Activated CD8-positive, alpha-beta memory T cell treated with anti-CD3 and anti-CD28 coated beads, Interleukin-2, amount 50 U/mL, for 48 hours (primary cell): ENCODE measurements around the gene PLCD3.
A peak's percentile ranks its signal among the peaks of the same experiment; 100 is the strongest.

Source experiments
- DNase-seq: peaks from one replicate; pipeline ENCODE4 v3.0.0-alpha.2; 2020

The PLCD3 gene, protein sequence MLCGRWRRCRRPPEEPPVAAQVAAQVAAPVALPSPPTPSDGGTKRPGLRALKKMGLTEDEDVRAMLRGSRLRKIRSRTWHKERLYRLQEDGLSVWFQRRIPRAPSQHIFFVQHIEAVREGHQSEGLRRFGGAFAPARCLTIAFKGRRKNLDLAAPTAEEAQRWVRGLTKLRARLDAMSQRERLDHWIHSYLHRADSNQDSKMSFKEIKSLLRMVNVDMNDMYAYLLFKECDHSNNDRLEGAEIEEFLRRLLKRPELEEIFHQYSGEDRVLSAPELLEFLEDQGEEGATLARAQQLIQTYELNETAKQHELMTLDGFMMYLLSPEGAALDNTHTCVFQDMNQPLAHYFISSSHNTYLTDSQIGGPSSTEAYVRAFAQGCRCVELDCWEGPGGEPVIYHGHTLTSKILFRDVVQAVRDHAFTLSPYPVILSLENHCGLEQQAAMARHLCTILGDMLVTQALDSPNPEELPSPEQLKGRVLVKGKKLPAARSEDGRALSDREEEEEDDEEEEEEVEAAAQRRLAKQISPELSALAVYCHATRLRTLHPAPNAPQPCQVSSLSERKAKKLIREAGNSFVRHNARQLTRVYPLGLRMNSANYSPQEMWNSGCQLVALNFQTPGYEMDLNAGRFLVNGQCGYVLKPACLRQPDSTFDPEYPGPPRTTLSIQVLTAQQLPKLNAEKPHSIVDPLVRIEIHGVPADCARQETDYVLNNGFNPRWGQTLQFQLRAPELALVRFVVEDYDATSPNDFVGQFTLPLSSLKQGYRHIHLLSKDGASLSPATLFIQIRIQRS

DNA sequence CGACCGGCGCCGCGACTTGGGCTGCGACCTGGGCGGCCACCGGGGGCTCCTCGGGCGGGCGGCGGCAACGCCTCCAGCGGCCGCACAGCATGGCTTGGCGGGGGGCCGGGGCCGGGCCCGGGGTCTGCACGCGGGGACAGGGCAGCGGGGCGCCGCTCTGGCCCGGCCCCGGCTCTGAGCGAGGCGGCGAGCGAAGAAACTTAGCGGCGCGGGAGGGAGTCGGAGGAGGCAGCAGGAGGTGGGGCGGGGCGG, at the start of gene PLCD3:
PLCD3 (minus strand) TSS at position 196 of the 252 bp plus-strand sequence; CDS start at position 91, 105 bp downstream.
- no peak for DNase-seq

DNA sequence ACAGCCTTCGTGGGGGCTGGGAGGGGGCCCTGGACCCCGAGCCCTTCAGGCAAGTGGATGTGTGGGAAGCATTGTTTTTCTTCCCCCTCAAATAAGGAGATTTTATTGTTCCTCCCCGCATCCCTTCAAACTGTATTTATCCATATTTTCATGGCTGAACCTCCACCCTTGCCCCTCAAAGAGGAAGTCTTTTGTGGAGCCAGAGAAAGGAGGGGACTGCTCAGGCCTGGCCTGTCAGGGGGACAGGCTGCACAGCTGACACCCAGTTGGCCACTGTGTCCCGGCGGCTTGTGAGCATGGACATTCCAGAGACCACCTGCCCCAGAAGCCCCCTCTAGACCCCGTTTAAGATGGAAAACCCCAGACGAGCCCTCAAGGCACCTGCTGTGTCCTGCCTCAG, 45.2 kb upstream of the PLCD3 start:
- DNase-seq = no peak

DNA sequence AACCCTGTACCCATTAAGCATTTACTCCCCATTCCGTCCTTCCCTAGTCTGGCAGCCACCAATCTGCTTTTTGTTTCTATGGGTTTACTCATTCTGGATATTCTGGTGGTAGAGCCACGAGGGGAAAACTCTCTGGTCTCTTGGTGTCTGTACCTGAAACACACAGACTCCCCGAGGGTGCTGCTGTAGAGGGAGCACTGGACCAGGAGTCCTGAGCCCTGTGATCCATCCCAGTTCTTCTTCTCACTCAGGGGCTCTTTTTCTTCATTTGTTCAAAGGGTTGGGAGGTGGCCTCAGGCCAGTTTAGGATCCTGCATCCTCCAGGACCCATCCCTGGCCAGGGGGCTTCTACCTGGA, 43.4 kb upstream of the PLCD3 start:
- DNase-seq = no peak

DNA sequence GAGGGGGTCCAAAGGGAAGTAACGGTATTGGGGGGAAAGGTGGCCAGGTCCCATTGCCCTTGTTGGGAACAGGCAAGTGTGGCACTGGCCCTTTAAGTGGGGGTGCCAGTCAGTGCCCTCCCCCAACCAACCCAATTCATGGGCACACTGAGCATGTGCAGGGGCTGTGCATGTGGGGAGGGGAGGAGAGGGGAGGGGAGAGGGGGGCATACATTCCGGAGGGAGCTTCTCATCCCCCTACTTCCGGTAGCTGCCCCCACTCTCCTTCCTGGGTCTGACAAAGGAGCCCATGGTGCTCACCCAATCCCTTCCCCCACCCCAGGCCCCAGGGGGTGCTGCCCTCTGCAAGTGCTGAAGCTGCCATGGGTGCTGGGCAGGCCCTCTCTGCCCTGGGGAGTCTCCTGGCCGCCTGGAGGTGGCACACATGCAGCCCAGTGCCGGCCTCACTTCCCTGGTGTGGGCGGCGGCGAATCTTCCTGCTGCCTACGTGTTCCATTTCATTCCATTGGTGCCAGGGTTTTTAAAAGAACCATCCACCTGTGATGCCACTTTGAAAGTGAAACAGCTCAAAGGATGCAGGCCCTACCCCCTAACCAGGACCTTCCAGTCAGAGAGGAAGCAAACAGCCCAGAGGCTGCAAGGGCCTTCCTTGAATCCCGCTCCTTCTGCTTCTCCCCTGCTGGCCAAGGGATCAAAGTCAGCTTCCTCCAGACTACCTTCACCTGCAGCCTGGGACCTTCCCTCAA, 40.4 kb upstream of the PLCD3 start:
- DNase-seq = peak; percentile 78

DNA sequence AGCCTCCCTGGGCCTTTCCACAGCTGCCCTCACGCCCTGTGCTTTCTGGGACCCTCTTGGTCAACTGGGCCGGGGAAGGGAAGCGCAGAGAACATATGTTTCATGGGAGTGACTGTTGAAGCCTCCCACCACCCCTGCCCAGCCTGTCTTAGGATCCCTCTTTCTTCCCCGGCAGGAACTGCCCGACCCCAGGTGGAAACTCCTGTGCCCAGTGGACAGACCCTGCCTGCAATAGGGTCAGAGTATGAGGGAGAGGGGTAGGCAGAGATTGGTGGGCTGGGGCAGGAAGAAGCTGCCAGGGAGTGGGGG, 39.9 kb upstream of the PLCD3 start:
- no peak for DNase-seq

DNA sequence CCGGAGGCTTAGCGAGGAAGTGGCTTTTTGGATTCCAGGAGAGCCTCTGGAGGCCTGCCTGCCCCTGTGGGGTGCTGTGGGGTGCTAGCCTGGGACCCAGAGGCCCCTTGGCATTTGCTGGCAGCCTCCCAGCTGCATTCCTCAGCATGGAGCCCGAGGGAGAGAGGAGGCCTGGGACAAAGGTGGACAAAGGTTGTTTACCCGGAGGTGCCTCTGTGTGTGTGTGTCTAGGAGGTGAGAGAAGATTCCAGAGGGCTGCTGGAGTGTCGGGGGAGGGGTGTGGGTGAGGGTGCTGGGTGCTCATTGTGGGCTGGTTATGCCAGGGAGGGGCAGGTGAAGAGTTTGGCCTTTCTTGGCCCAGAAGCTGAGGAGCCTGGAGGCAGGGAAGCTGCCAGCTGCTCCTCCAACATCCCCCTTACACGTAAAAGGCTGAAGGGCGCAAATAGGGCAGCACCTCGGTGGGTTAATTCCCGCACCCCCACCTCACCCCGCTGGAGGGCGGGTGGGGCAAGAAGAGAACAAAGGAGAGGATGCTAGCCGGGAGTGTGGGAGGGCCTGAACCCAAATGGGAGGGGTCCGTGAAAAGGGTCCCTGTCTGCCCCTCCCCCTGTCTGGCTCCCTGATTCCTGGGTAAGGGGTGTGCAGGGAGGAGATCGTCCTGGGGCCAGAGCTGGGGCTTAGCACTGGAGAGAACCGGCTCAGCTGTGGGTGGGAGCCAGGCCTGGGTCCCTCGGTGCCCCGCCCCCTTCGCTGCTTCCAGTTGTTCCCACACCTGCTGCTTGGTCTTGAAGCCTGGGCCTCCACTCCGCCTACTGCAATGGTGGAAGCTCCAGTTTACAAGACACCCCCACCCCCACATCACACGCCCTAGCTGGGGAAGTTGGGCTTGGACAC, 39.3 kb upstream of the PLCD3 start:
- no peak for DNase-seq

DNA sequence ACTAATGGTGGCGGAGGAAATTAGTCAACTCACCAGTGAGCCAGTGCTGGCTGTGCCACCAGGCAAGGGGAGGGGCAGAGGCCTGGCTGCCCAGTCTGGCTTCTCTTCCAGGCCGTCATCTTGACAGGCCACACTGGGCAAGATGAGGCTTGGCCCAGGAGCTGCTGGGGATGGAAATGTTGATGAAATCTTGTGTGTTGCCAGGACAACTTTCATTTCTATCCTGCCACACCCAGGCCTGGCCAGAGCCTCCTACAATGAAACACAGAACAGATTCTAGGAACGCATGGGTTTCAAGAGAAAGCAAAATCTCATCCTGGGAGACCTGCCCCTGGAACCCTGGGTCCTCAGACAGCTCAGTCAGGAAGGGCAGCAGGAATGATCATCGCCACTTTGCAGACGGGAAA, 38.6 kb upstream of the PLCD3 start:
- no peak for DNase-seq

DNA sequence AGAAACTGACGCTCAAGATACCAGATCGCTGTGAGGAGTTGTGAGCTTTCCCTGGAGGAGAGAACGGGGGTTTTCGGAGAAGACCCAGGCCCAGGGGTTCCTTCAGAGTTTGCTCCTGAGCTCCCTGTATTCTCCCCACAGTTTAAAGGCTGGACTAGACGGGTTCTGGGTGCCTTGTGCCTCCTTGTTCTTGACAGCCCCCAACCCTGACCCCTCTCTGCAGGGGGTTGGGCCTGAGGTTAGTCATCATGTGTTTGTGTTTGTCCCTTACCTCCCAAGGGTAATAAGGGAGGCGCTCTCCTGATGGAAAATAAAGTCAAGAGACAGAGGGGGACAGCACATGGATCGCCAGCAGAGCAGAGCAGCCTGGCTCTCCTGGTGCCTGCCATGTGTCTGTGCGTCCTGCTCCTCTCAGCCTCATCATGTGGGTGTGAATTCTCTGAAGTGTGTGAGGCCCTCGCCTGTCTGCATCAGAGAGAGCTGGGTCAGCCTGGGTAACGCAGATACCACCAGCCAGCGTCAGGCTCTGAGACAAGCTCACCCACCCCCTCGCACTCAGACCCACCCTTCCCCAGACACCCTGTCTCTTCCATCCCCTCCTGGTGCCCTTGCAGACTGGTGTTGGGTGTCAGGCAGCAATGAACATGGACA, 38.1 kb upstream of the PLCD3 start:
- DNase-seq = no peak

DNA sequence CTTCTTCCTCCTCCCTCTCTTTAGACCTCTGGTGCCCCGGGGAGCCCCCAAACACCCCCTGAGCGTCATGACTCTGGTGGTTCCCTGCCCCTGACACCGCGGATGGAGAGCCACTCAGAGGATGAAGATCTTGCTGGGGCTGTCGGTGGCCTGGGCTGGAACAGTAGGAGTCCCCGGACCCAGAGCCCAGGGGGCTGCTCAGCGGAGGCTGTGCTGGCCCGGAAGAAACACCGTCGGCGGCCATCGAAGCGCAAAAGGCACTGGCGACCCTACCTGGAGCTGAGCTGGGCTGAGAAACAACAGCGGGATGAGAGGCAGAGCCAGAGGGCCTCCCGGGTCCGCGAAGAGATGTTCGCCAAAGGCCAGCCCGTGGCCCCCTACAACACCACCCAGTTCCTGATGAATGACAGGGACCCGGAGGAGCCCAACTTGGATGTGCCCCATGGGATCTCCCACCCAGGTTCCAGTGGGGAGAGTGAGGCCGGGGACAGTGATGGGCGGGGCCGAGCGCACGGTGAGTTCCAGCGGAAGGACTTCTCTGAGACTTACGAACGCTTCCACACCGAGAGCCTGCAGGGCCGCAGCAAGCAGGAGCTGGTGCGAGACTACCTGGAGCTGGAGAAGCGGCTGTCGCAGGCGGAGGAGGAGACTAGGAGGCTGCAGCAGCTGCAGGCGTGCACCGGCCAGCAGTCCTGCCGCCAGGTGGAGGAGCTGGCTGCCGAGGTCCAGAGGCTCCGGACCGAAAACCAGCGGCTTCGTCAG, 36.9 kb upstream of the PLCD3 start:
- no peak for DNase-seq

DNA sequence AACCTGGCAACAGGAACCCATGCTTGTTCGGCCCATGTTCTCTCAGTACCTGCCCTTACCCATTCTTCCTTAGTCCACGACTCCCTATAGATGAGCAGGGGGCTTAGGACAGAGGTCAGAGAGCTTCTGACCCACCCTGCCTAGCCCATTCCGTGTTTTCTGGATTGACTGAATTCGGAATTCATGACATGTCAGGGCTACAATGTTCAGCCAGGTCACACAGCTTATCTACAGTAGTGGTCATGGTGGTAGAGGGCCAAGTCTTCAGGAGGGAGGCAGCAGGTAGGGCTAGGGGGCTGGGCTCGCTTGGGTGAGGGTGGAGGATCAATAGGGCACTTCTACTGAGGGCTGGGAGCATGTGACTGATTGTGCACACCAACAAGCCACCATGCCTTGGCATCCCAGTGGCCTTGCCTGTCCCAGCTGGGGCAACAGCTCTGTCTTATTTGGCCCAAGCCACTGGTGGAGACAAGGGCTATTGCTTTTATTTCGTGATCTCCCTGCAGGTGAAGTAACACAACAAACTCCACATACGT, 32.5 kb upstream of the PLCD3 start:
- DNase-seq = no peak

DNA sequence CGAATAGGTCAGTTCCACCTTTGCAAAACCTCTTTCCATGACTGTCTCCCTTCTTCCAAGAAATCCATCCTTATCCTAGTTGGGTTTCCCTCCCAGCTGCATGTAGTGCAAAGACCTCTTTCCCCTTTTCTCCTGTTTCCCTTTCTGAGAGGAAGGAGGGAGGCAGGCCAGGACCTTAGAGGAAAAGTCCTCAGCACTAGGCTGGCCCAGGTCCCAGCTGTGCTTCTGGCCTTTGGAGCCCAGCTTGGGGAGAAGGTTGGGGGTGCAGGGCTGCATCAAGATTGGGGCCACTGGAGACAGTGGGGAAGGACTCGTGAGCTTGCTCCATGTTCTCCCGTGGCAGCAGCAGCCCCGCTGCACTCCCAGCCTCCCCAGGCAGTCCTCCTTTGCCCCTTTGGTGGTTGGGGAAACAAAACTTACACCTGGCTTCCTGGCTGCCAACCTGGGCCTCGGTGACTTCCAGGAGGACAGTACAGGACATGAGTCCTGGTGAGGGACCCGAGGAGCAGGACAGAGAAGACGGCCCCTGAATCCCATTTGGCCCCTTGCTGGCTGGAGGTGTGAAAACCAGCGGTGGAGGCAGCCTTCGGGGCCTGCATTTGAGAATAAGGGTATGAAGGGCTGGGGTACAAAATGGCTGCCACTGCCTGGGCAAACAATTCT, 29.8 kb upstream of the PLCD3 start:
- DNase-seq = no peak

DNA sequence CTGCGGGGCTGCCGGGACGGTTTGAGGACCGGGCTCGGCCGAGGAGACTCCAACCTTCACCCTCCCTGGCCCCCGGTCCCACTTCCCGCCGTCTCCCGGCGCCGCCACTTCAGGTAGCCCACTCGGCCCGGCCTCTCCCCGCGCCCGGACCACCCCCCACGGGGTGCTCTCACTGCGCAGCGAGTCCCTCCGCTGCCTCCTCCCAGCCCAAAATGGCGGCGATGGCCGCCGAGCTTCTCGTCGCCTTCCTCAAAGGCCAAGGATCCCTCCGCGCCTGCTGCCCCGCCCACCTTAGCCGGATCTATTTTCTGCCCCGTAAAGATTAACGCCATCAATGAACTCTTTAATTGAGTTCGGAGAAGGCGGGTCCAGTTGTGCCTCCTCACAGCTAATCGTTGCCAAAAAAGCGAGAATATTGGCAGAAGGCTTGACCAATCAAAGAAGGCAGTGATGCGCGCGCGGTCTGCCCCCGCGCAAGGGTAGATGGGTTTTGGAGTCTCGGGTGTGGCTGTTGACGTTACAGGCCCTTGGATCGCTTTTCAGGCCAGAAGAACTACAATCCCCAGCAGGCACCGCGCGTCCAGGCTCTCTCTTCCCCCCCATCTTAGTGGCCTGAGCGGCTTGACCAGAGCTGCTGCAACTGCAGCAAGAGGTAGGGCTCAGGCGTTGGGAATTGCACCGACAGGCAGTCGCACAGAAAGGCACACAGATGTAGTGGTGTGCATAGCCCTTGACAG, 29.1 kb upstream of the PLCD3 start, which contains the start of gene HEXIM2:
HEXIM2 (plus strand) TSS at position 588 of the 737 bp plus-strand sequence. CDS start 919 bp downstream, outside the sequence.
- DNase-seq = peak; percentile 94

DNA sequence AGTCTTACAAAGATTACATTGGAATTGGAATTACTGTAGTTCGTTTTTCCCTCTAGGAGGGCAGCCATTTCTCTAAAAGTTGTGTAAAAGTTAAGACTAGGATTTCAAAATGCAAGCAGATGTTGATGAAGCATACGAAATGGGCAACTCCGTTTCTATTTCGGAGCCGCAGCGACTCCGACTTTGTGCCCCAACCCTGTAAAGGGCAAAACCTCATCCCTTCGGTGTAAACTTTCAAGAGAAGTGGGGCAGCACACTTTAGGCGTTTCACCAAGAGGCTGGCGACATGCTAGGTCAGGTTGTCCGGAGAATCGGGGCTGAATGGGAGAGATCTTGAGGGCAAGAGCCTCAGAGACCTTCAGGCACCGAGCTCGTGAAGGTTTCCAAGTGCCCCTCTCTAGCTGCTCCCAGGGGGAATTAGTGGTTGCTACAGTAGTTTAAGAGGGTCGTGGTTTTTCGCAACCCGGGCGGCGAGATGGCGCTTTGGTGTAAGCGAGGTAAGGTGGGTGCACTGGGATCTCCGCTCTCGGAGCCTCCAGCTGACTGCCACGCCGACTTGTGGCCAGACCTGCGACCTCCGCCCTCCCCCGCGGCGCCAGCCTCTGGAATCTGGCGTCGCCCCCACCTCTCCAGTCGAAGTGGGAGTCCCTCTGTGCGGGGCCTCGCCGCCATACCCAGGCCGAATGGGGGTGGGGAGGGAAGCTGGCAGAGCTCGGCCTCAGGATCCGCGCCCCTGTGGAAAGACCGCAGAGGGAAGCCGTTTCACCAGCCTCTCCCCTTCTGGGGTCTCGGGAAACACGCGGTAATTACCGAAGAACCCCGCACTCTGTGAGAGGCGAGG, 28.4 kb upstream of the PLCD3 start:
- peak; percentile 81 for DNase-seq

DNA sequence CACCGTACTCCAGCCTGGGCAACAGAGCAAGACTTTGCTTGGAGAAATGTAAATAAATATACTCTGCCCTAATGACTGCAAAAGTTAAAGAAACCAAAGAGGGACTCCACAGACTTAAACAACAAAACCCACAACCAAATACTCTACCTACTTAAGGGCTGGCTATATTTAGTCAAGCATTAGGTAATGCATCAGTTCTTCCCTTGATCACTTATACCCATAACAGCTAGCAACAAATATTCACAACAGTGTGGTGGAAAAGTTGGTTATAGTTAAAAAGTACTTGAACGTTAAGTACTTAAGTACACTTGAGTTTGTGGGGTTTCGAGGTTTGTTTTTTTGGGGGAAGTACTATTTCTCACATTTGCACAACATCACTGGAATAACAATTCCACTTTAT, 23.9 kb upstream of the PLCD3 start:
- no peak for DNase-seq

DNA sequence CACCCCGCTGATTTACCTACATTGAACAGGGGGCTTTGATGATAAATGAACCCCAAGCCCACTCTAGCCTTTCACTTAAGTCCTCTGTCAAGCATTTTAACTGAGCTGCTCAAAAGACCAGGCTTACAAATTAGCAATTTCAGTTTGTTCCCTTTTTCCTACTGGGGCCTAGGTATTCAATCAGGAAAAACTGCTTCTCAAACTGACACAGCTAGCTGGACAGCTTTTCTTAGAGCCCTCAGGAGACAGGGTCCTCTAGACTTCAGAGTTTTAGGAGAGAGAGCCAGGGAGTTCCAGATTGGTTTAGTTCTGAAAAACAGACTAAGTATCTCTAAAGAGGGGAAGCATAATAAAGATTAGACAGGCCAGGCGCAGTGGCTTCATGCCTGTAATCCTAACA, 23.2 kb upstream of the PLCD3 start:
- no peak for DNase-seq

DNA sequence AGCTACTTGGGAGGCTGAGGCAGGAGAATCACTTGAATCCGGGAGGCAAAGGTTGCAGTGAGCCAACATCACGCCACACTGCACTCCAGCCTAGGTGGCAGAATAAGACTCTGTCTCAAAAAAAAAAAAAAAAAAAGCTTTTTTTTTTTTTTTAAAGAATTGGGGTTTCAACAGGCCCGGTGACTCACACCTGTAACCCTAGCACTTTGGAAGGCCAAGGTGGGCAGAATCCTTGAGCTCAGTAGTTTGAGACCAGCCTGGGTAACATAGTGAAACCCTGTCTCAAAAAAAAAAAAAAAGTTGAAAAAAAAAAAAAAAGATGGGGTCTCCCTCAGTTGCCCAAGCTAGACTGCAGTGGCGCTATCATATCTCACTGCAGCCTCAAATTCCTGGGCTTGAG, 22.7 kb upstream of the PLCD3 start:
- no peak for DNase-seq

DNA sequence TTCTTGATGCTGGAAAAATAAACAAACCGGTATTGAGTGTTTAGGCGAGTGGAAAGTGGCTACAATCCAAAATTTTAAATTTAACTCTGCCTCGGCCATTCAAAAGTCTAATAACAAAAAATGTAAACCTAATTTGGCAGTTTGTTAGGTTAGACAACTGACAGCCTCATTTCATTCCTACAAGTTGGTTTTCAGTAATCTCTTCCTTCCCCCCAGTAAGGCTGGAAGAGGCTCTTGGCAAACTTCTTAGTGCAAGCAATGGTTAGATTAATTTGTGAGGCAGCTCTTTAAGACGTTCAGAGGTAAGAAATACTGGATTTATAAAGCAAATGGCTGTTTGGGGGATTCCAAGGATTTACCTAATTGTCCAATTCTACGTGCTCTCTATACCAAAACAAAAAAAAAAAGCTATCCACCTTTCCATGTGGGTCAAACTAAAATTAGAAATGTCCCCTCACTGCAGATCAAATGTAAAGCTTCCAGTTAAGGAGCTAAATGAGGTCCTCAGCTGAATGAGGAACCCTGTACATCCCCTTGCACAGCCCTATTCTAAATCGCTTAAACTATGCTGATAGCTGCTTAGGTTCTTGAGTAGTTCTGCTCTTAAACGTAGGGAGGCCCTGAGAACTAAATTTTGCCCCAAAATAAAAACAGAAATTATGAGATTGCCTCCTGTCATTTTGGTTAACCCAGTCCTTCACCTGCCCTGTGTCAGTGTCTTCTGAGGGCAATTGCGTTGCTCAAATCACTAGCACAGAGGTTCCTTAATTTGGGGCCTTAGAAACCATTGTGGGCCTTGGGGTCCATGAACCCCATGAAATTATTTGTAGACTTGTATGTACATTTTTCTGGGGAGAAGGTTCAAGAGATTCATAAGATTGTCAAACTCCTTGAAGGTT, 18.8 kb upstream of the PLCD3 start:
- no peak for DNase-seq
